HepG2 (cell line): Measurements from ENCODE around the gene MYCBPAP. TPM values are rescaled to one million over a fixed set of nuclear protein-coding genes. Genes with fewer than 3 reads are reported as not detected.
A peak's percentile ranks its signal among the peaks of the same experiment; 100 is the strongest.

ENCODE experiments used
- AGO1 ChIP-seq: fragments of 200-400 bp; formaldehyde crosslinking; IDR thresholded peaks from 2 replicates; pipeline ENCODE4 v1.6.1; 2017; ENCODE audit warnings: mild to moderate bottlenecking, low read depth, low read length, moderate library complexity; ENCODE audit not compliant: poor library complexity, severe bottlenecking
- CBX5 ChIP-seq: sonication (generic); formaldehyde crosslinking; IDR thresholded peaks from 2 replicates; pipeline ENCODE4 v1.4.0; 2020; ENCODE audit warnings: missing genetic modification reagents, borderline replicate concordance
- CHD4 ChIP-seq: fragments of 200-600 bp; sonication (generic); IDR thresholded peaks from 2 replicates; pipeline ENCODE4 v1.7.0; 2017; ENCODE audit warnings: mild to moderate bottlenecking, low read length, borderline replicate concordance
- HHEX ChIP-seq: IDR thresholded peaks from 2 replicates; pipeline ENCODE4 v1.6.1; 2016; ENCODE audit warnings: control low read depth
- HOXA5 ChIP-seq: sonication (generic); formaldehyde crosslinking; IDR thresholded peaks from 2 replicates; pipeline ENCODE4 v1.4.0; 2020; ENCODE audit warnings: missing genetic modification reagents
- IKZF1 ChIP-seq: fragments of 450-650 bp; IDR thresholded peaks from 2 replicates; pipeline ENCODE4 v1.7.1; 2016
- MTF2 ChIP-seq: sonication (generic); formaldehyde crosslinking; IDR thresholded peaks from 2 replicates; pipeline ENCODE4 v1.5.0; 2020; ENCODE audit warnings: missing genetic modification reagents, borderline replicate concordance
- PITX1 ChIP-seq: sonication (generic); formaldehyde crosslinking; IDR thresholded peaks from 2 replicates; pipeline ENCODE4 v1.5.1; 2020; ENCODE audit warnings: mild to moderate bottlenecking, missing genetic modification reagents
- RARA ChIP-seq: IDR thresholded peaks from 2 replicates; pipeline ENCODE4 v1.6.1; 2016; ENCODE audit warnings: missing genetic modification reagents, missing compliant biosample characterization
- SP5 ChIP-seq: IDR thresholded peaks from 2 replicates; pipeline ENCODE4 v1.6.1; 2016; ENCODE audit warnings: low read depth, borderline replicate concordance
- ZFP37 ChIP-seq: sonication (generic); formaldehyde crosslinking; IDR thresholded peaks from 2 replicates; pipeline ENCODE4 v1.4.0; 2020; ENCODE audit warnings: missing genetic modification reagents, borderline replicate concordance
- ZNF225 ChIP-seq: sonication (generic); formaldehyde crosslinking; IDR thresholded peaks from 2 replicates; pipeline ENCODE4 v1.4.0; 2020; ENCODE audit warnings: mild to moderate bottlenecking, missing genetic modification reagents
- ZNF256 ChIP-seq: sonication (generic); formaldehyde crosslinking; conservative IDR thresholded peaks from 2 replicates; pipeline ENCODE4 v1.4.0; 2020; ENCODE audit warnings: missing genetic modification reagents
- ZNF484 ChIP-seq: sonication (generic); formaldehyde crosslinking; IDR thresholded peaks from 2 replicates; pipeline ENCODE4 v1.5.1; 2020; ENCODE audit warnings: mild to moderate bottlenecking, low read depth, missing genetic modification reagents, borderline replicate concordance
- ZNF576 ChIP-seq: sonication (generic); formaldehyde crosslinking; IDR thresholded peaks from 2 replicates; pipeline ENCODE4 v1.4.0; 2020; ENCODE audit warnings: mild to moderate bottlenecking, missing genetic modification reagents
- ZNF691 ChIP-seq: sonication (generic); formaldehyde crosslinking; IDR thresholded peaks from 2 replicates; pipeline ENCODE4 v1.4.0; 2020; ENCODE audit warnings: missing genetic modification reagents, low read depth, mild to moderate bottlenecking, borderline replicate concordance
- ZNF713 ChIP-seq: sonication (generic); formaldehyde crosslinking; IDR thresholded peaks from 2 replicates; pipeline ENCODE4 v1.4.0; 2020; ENCODE audit warnings: mild to moderate bottlenecking, missing genetic modification reagents
- ZNF737 ChIP-seq: sonication (generic); formaldehyde crosslinking; IDR thresholded peaks from 2 replicates; pipeline ENCODE4 v1.5.0; 2020; ENCODE audit warnings: missing genetic modification reagents, mild to moderate bottlenecking, borderline replicate concordance
- polyA plus RNA-seq, 8 experiments: library from polyadenylated mRNA; depleted of rRNA in 3 of 8; stranded (reverse) in 7 of 8; unstranded in 1 of 8; fragments of >200 nt; fragmentation: Illumina TruSeq in 4 of 8; extraction: Trizol in 4 of 8; gene quantifications; 2 replicates each; pipeline versions ENCODE4 v1.2.1 to v1.2.3, GENCODE V29; 2011 to 2016; ENCODE audit warnings: low read depth in 4 of 8, missing spikeins in 1 of 8, mixed read lengths in 1 of 8; ENCODE audit not compliant: insufficient read depth in 1 of 8
- total RNA-seq, 5 experiments: library from RNA; depleted of rRNA; stranded (reverse); fragments of >200 nt; fragmentation: Illumina TruSeq; extraction: Trizol; gene quantifications; 2 replicates each; pipeline ENCODE4 v1.2.3, GENCODE V29; 2016; ENCODE audit warnings: low read depth in 1 of 5
- TF ChIP-seq, protein P1 (sequence below), 2 experiments: sonication (generic) in 1 of 2; formaldehyde crosslinking in 1 of 2; IDR thresholded peaks; 2 replicates each; pipeline versions ENCODE4 v1.6.1 to v1.9.0; 2014 to 2022; ENCODE audit warnings: antibody characterized with exemption in 1 of 2, borderline replicate concordance in 1 of 2, inconsistent platforms in 1 of 2, low read depth in 1 of 2, missing genetic modification reagents in 1 of 2
- TF ChIP-seq, protein P2 (sequence below): sonication (generic); formaldehyde crosslinking; IDR thresholded peaks from 2 replicates; pipeline ENCODE4 v1.4.0; 2020; ENCODE audit warnings: missing genetic modification reagents, borderline replicate concordance

Gene MYCBPAP
- total and polyA plus RNA-seq, 2 of the 13 experiments (the other 11 are each of a cell fraction or from before 2014, with no cell fraction given), result 0.22 to 0.24 TPM

DNA sequence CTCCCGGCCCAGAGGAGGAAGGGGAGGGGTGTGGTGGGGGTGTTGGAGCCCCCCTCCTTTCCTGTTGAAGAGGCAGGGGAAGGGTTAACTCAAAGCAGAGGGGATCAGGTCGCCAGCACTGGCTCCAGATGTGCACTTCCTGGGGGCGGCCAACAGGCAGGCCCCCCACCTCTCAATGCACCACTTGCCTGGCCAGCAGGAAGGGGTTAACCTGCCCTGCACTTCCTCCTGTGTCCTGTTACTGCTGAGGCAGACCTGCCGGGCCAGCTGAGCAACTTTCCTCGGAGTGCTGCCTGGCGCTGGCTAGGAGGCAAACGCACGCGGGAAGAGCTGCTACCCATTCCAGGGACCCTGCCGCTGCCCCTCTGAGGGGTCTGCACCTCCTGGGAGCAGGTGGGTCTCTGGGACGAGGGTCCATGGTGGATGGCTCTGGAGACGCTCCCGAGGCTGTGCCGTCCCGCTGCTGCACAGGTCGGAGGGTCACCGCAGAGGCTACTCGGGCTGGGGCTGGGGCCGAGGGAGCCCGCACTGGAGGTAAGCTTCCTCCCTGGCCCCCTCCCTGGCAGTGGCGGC is 24.3 kb downstream of the MYCBPAP start, which contains the start of gene EPN3 (continued):
- TF ChIP-seq, protein P1, sequence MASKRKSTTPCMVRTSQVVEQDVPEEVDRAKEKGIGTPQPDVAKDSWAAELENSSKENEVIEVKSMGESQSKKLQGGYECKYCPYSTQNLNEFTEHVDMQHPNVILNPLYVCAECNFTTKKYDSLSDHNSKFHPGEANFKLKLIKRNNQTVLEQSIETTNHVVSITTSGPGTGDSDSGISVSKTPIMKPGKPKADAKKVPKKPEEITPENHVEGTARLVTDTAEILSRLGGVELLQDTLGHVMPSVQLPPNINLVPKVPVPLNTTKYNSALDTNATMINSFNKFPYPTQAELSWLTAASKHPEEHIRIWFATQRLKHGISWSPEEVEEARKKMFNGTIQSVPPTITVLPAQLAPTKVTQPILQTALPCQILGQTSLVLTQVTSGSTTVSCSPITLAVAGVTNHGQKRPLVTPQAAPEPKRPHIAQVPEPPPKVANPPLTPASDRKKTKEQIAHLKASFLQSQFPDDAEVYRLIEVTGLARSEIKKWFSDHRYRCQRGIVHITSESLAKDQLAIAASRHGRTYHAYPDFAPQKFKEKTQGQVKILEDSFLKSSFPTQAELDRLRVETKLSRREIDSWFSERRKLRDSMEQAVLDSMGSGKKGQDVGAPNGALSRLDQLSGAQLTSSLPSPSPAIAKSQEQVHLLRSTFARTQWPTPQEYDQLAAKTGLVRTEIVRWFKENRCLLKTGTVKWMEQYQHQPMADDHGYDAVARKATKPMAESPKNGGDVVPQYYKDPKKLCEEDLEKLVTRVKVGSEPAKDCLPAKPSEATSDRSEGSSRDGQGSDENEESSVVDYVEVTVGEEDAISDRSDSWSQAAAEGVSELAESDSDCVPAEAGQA (IDR thresholded peaks at IDR 0.05; ENCODE audit: low read depth), result no peak
- TF ChIP-seq, protein P1 (CRISPR knock-in tag; IDR thresholded peaks at IDR 0.05; ENCODE audit: borderline replicate concordance), result no peak
- TF ChIP-seq ZFP37 (no peak), IKZF1 (no peak), ZNF484 (CRISPR knock-in tag) (no peak), SP5 (no peak), ZNF691 (CRISPR knock-in tag) (no peak), CHD4 (no peak), AGO1 (peak; percentile 82), HOXA5 (CRISPR knock-in tag) (no peak), ZNF576 (CRISPR knock-in tag) (no peak), ZNF713 (no peak), ZNF737 (no peak), ZNF256 (CRISPR knock-in tag) (no peak), RARA (CRISPR knock-in tag) (no peak), CBX5 (CRISPR knock-in tag) (no peak), ZNF225 (CRISPR knock-in tag) (no peak), HHEX (CRISPR knock-in tag) (no peak), PITX1 (no peak), MTF2 (CRISPR knock-in tag) (peak; percentile 50; the same call in 1 of the 2 replicates)
- TF ChIP-seq, protein P2, sequence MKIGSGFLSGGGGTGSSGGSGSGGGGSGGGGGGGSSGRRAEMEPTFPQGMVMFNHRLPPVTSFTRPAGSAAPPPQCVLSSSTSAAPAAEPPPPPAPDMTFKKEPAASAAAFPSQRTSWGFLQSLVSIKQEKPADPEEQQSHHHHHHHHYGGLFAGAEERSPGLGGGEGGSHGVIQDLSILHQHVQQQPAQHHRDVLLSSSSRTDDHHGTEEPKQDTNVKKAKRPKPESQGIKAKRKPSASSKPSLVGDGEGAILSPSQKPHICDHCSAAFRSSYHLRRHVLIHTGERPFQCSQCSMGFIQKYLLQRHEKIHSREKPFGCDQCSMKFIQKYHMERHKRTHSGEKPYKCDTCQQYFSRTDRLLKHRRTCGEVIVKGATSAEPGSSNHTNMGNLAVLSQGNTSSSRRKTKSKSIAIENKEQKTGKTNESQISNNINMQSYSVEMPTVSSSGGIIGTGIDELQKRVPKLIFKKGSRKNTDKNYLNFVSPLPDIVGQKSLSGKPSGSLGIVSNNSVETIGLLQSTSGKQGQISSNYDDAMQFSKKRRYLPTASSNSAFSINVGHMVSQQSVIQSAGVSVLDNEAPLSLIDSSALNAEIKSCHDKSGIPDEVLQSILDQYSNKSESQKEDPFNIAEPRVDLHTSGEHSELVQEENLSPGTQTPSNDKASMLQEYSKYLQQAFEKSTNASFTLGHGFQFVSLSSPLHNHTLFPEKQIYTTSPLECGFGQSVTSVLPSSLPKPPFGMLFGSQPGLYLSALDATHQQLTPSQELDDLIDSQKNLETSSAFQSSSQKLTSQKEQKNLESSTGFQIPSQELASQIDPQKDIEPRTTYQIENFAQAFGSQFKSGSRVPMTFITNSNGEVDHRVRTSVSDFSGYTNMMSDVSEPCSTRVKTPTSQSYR, result no peak
